Measurements from ENCODE around the gene ABHD6.

DNA sequence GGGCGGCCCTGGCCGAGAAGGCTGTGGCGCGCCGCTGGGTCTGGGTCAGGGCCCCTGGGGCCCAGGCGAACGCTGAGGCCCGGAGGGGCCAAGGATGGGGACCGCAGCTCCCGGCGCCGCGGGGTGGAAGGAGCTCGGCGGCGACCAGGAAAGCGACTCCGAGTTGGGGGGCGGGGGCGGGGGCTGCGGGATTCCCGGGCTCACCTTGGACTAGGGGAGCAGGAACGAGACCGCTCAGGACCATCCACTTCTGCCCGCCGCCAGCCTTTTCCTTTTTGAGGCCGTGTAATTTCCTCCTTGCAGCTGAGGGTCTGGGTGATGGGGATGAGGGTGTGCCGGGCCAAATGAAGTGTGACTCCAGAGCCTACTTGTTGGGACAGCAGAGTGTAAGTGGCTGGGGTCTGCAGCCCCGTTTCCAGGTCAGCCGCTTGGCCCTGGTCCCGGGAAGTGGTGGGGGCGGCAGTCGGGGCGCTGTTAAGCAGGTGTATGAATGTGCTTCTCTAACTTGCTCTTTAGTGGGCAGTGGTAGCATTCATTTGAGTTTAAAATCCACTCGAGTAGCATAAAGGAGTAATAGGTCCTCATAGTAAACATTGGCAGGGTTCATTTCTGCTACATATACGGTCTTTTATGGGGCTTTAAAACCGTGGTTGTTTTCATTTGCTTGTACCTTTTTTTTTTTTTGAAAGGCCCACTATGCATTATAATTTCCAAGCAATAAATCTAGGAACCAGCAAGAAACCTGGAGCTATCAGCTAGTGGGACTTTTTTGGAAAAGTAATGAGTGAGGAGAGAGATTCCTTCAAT lies 95.8 kb downstream of the ABHD6 start:
- no peak for TF ChIP-seq GATA3 (IDR thresholded peaks at IDR 0.05; ENCODE audit: low read depth, low read length)
- TF ChIP-seq GATA2 (IDR thresholded peaks at IDR 0.05; ENCODE audit: low read depth, low read length), result no peak
